ENCODE data around the gene ERGIC1. TPM values are rescaled to one million over a fixed set of nuclear protein-coding genes. Genes with fewer than 3 reads are reported as not detected.

Gene ERGIC1
- total and polyA plus RNA-seq, 2 experiments from 2014 or later: 25.2 to 92.2 TPM

DNA sequence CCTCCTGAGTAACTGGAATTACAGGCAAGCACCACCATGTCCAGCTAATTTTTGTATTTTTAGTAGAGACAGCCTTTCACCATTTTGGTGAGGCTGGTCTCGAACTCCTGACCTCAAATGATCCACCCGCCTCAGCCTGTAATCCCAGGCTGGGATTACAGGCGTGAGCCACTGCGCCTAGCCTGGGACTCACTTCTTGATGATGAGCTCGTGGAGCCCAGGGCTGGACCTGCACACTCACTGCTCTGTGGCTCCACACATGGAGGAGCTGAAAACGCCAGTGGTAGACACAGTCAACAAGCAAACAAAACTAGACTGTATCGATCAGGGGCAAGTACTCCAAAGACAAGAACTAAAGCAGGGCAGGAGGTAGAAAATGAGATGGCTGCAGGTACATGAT, 65.4 kb downstream of the ERGIC1 start:
- H2AFZ ChIP-seq: no peak overlapping the region
- ATAC-seq (no peak), DNase-seq (ENCODE audit: low spot score) (no peak)
- H3K36me3 ChIP-seq (ENCODE audit: insufficient read depth): no peaks in the 10 kb centered on the region; the same call in 1 of the 2 replicates
- no peak overlapping the region for H3K4me3 ChIP-seq
- H3K27me3 Mint-ChIP-seq (ENCODE audit: insufficient read depth, low read depth, poor library complexity): peaks cover 5% of the 10 kb centered on the region
- no peaks in the 10 kb centered on the region for H3K9me2 ChIP-seq (ENCODE audit: insufficient read depth)
- H3F3A ChIP-seq (replicated peaks; ENCODE audit: low read depth): 0 out of 2 replicates have a peak, but pooled peaks cover 4% of the 10 kb centered on the region
- no peak overlapping the region for H3K27ac ChIP-seq (ENCODE audit: low read depth)
- no peak overlapping the region for H3K4me2 ChIP-seq
- H3K9me3 Mint-ChIP-seq: no peaks in the 10 kb centered on the region
- no peaks in the 10 kb centered on the region for H3K27me3 ChIP-seq (ENCODE audit: insufficient read depth)
- H3K4me1 ChIP-seq (ENCODE audit: insufficient read depth): no peaks in the 10 kb centered on the region
- H3K4me3 Mint-ChIP-seq: no peak overlapping the region
- no peak overlapping the region for H3K27ac Mint-ChIP-seq
- H3K36me3 Mint-ChIP-seq (ENCODE audit: low read depth): peaks cover 47% of the 10 kb centered on the region
- H3K79me2 ChIP-seq (replicated peaks; ENCODE audit: insufficient read depth): no peaks in the 10 kb centered on the region
- H3K4me1 Mint-ChIP-seq: no peaks in the 10 kb centered on the region; the same call in 2 of the 3 replicates
- peaks cover 9% of the 10 kb centered on the region; the same call in 1 of the 2 replicates for H4K20me1 ChIP-seq (replicated peaks; ENCODE audit: insufficient read depth)
- TF ChIP-seq ZNF331 (CRISPR knock-in tag; IDR thresholded peaks at IDR 0.05; ENCODE audit: low read depth) (no peak), EZH2phosphoT487 (IDR thresholded peaks at IDR 0.05; ENCODE audit: unreplicated experiment) (no peak), POLR2AphosphoS5 (IDR thresholded peaks at IDR 0.05; ENCODE audit: low read depth) (no peak), CREB1 (CRISPR knock-in tag; IDR thresholded peaks at IDR 0.05; ENCODE audit: low read depth) (no peak), STAT1 (IDR thresholded peaks at IDR 0.05; ENCODE audit: unreplicated experiment) (no peak)
- TF ChIP-seq, protein P1, sequence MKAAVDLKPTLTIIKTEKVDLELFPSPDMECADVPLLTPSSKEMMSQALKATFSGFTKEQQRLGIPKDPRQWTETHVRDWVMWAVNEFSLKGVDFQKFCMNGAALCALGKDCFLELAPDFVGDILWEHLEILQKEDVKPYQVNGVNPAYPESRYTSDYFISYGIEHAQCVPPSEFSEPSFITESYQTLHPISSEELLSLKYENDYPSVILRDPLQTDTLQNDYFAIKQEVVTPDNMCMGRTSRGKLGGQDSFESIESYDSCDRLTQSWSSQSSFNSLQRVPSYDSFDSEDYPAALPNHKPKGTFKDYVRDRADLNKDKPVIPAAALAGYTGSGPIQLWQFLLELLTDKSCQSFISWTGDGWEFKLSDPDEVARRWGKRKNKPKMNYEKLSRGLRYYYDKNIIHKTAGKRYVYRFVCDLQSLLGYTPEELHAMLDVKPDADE (IDR thresholded peaks at IDR 0.05): no peak

- DNase-seq (ENCODE audit: low spot score): no peak
- no peak overlapping the region for H3K4me3 Mint-ChIP-seq
- no peak overlapping the region for H3K4me2 ChIP-seq
Observed at GRCh38 chr5:172901012-172901780, 67.1 kb downstream of the ERGIC1 start.

More at GRCh38 chr5:172901012-172901780, 67.1 kb downstream of the ERGIC1 start:
- Histone ChIP-seq H2AFZ (no peak overlapping the region), H3K4me1 (ENCODE audit: insufficient read depth) (peaks cover 4% of the 10 kb centered on the region; the same call in 1 of the 2 replicates), H3K79me2 (replicated peaks; ENCODE audit: insufficient read depth) (no peaks in the 10 kb centered on the region), H3K4me3 (no peak overlapping the region), H3K27ac (ENCODE audit: low read depth) (no peak overlapping the region), H4K20me1 (replicated peaks; ENCODE audit: insufficient read depth) (peaks cover 10% of the 10 kb centered on the region; the same call in 1 of the 2 replicates), H3F3A (replicated peaks; ENCODE audit: low read depth) (0 out of 2 replicates have a peak, but pooled peaks cover 4% of the 10 kb centered on the region), H3K27me3 (ENCODE audit: insufficient read depth) (no peaks in the 10 kb centered on the region), H3K9me2 (ENCODE audit: insufficient read depth) (no peaks in the 10 kb centered on the region), H3K36me3 (ENCODE audit: insufficient read depth) (no peaks in the 10 kb centered on the region; the same call in 1 of the 2 replicates)
- no peak for ATAC-seq
- no peak overlapping the region for H3K27ac Mint-ChIP-seq
- H3K9me3 Mint-ChIP-seq: no peaks in the 10 kb centered on the region
- TF ChIP-seq EZH2 (IDR thresholded peaks at IDR 0.05; ENCODE audit: low read depth, unreplicated experiment) (no peak), CTCF (conservative IDR thresholded peaks at IDR 0.05; ENCODE audit: low read depth in 2 of 2) (no peak), EZH2phosphoT487 (IDR thresholded peaks at IDR 0.05; ENCODE audit: unreplicated experiment) (no peak), JUNB (IDR thresholded peaks at IDR 0.05; ENCODE audit: unreplicated experiment) (no peak), NANOG (IDR thresholded peaks at IDR 0.05; ENCODE audit: borderline replicate concordance) (no peak)
- TF ChIP-seq, protein P2, sequence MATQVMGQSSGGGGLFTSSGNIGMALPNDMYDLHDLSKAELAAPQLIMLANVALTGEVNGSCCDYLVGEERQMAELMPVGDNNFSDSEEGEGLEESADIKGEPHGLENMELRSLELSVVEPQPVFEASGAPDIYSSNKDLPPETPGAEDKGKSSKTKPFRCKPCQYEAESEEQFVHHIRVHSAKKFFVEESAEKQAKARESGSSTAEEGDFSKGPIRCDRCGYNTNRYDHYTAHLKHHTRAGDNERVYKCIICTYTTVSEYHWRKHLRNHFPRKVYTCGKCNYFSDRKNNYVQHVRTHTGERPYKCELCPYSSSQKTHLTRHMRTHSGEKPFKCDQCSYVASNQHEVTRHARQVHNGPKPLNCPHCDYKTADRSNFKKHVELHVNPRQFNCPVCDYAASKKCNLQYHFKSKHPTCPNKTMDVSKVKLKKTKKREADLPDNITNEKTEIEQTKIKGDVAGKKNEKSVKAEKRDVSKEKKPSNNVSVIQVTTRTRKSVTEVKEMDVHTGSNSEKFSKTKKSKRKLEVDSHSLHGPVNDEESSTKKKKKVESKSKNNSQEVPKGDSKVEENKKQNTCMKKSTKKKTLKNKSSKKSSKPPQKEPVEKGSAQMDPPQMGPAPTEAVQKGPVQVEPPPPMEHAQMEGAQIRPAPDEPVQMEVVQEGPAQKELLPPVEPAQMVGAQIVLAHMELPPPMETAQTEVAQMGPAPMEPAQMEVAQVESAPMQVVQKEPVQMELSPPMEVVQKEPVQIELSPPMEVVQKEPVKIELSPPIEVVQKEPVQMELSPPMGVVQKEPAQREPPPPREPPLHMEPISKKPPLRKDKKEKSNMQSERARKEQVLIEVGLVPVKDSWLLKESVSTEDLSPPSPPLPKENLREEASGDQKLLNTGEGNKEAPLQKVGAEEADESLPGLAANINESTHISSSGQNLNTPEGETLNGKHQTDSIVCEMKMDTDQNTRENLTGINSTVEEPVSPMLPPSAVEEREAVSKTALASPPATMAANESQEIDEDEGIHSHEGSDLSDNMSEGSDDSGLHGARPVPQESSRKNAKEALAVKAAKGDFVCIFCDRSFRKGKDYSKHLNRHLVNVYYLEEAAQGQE (IDR thresholded peaks at IDR 0.05; ENCODE audit: unreplicated experiment): no peak
- TF ChIP-seq, protein P1 (IDR thresholded peaks at IDR 0.05): no peak
- peaks cover 42% of the 10 kb centered on the region for H3K36me3 Mint-ChIP-seq (ENCODE audit: low read depth)
- H3K27me3 Mint-ChIP-seq (ENCODE audit: insufficient read depth, low read depth, poor library complexity): peaks cover 8% of the 10 kb centered on the region
- peaks cover 13% of the 10 kb centered on the region for H3K4me1 Mint-ChIP-seq
